GM21723 (cell line): ENCODE results near the gene SLC36A2.
"Not testable (repeated sequence)": the region's sequence is repeated elsewhere in the genome, so short reads cannot be mapped to it uniquely, and the experiment has no call there.

Source experiments
- ATAC-seq: cut with Tn5 transposase; IDR thresholded peaks from one replicate; pipeline ENCODE4 v1.9.1; 2021; ENCODE audit warnings: mild to moderate bottlenecking, moderate library complexity; ENCODE audit not compliant: unreplicated experiment

Gene SLC36A2

GRCh38 chr5:151327585-151327984 lies 19.8 kb downstream of the SLC36A2 start:
- no peak for ATAC-seq

- ATAC-seq = no peak
These were observed 21.1 kb downstream of the SLC36A2 start for GRCh38 chr5:151326266-151326665.

GRCh38 chr5:151320481-151320880 lies 26.9 kb downstream of the SLC36A2 start:
- no peak for ATAC-seq

- peak; percentile 67 for ATAC-seq
These were observed 28.3 kb downstream of the SLC36A2 start for GRCh38 chr5:151318850-151319732.

GRCh38 chr5:151317871-151318270 lies 29.5 kb downstream of the SLC36A2 start:
- ATAC-seq = no peak

GRCh38 chr5:151315998-151316597 lies 31.3 kb downstream of the SLC36A2 start:
- peak; percentile 79 for ATAC-seq

GRCh38 chr5:151313357-151313756 lies 34.0 kb downstream of the SLC36A2 start:
- ATAC-seq = no peak

- no peak for ATAC-seq
These were observed 34.5 kb downstream of the SLC36A2 start for GRCh38 chr5:151312756-151313324.

- ATAC-seq = no peak
These were observed 36.4 kb downstream of the SLC36A2 start for GRCh38 chr5:151310932-151311331.

- not testable (repeated sequence) for ATAC-seq
These were observed 37.5 kb downstream of the SLC36A2 start for GRCh38 chr5:151309821-151310220.

GRCh38 chr5:151309266-151309665 lies 38.1 kb downstream of the SLC36A2 start:
- not testable (repeated sequence) for ATAC-seq

- no peak for ATAC-seq
These were observed 43.7 kb downstream of the SLC36A2 start, which contains the start of gene SLC36A3 for GRCh38 chr5:151303666-151304065. TSS of gene SLC36A3 (minus strand) at chr5:151303766. CDS start at chr5:151303354, 412 bp downstream.

GRCh38 chr5:151298063-151298855 lies 49.1 kb downstream of the SLC36A2 start:
- ATAC-seq = peak; percentile 71

GRCh38 chr5:151296974-151297373 lies 50.4 kb downstream of the SLC36A2 start:
- ATAC-seq = no peak

GRCh38 chr5:151296478-151296830 lies 50.9 kb downstream of the SLC36A2 start:
- no peak for ATAC-seq

GRCh38 chr5:151295791-151296477 lies 51.4 kb downstream of the SLC36A2 start:
- no peak for ATAC-seq

- no peak for ATAC-seq
These were observed 52.2 kb downstream of the SLC36A2 start for GRCh38 chr5:151295138-151295537.

- no peak for ATAC-seq
These were observed 53.7 kb downstream of the SLC36A2 start for GRCh38 chr5:151293624-151294023.

- ATAC-seq = peak; percentile 73
These were observed 59.2 kb downstream of the SLC36A2 start for GRCh38 chr5:151288180-151288579.

- no peak for ATAC-seq
These were observed 61.1 kb downstream of the SLC36A2 start for GRCh38 chr5:151286246-151286645.
